HepG2 (cell line): Measurements from ENCODE around the gene URGCP. TPM values are rescaled to one million over a fixed set of nuclear protein-coding genes. Genes with fewer than 3 reads are reported as not detected.
A peak's percentile ranks its signal among the peaks of the same experiment; 100 is the strongest.

Experiments used
- ATAD3A ChIP-seq: sonication (generic); formaldehyde crosslinking; IDR thresholded peaks from 2 replicates; pipeline ENCODE4 v1.4.0; 2020; ENCODE audit warnings: missing genetic modification reagents
- ATF5 ChIP-seq: sonication (generic); formaldehyde crosslinking; IDR thresholded peaks from 2 replicates; pipeline ENCODE4 v1.4.0; 2020; ENCODE audit warnings: mild to moderate bottlenecking, low read depth, missing genetic modification reagents
- CREB3 ChIP-seq: sonication (generic); formaldehyde crosslinking; IDR thresholded peaks from 2 replicates; pipeline ENCODE4 v1.5.0; 2020; ENCODE audit warnings: missing genetic modification reagents
- DR1 ChIP-seq: sonication (generic); formaldehyde crosslinking; IDR thresholded peaks from 2 replicates; pipeline ENCODE4 v1.8.0; 2021; ENCODE audit warnings: mild to moderate bottlenecking, missing genetic modification reagents, inconsistent platforms
- HCFC1 ChIP-seq: fragments of 150-350 bp; IDR thresholded peaks from 2 replicates; pipeline ENCODE4 v1.6.1; 2014; ENCODE audit warnings: low read depth, low read length
- HOXD1 ChIP-seq: sonication (generic); formaldehyde crosslinking; IDR thresholded peaks from 2 replicates; pipeline ENCODE4 v1.5.0; 2020; ENCODE audit warnings: missing genetic modification reagents
- IKZF4 ChIP-seq: sonication (generic); formaldehyde crosslinking; IDR thresholded peaks from 2 replicates; pipeline ENCODE4 v1.5.1; 2020; ENCODE audit warnings: borderline replicate concordance, mild to moderate bottlenecking, low read depth, missing genetic modification reagents; ENCODE audit errors: not compliant biosample characterization
- JUNB ChIP-seq: sonication (generic); formaldehyde crosslinking; IDR thresholded peaks from 2 replicates; pipeline ENCODE4 v1.8.0; 2022; ENCODE audit warnings: missing genetic modification reagents, mild to moderate bottlenecking, borderline replicate concordance
- MIER3 ChIP-seq: IDR thresholded peaks from 2 replicates; pipeline ENCODE4 v1.6.1; 2016; ENCODE audit warnings: missing compliant biosample characterization, borderline replicate concordance
- NFE2 ChIP-seq: sonication (generic); formaldehyde crosslinking; IDR thresholded peaks from 2 replicates; pipeline ENCODE4 v1.4.0; 2020; ENCODE audit warnings: missing genetic modification reagents
- ONECUT2 ChIP-seq: sonication (generic); formaldehyde crosslinking; IDR thresholded peaks from 2 replicates; pipeline ENCODE4 v1.4.0; 2020; ENCODE audit warnings: missing genetic modification reagents
- PITX1 ChIP-seq: sonication (generic); formaldehyde crosslinking; IDR thresholded peaks from 2 replicates; pipeline ENCODE4 v1.5.1; 2020; ENCODE audit warnings: mild to moderate bottlenecking, missing genetic modification reagents
- RERE ChIP-seq: IDR thresholded peaks from 2 replicates; pipeline ENCODE4 v1.6.1; 2016; ENCODE audit warnings: low read depth, missing genetic modification reagents, missing compliant biosample characterization
- SP140L ChIP-seq: sonication (generic); formaldehyde crosslinking; IDR thresholded peaks from 2 replicates; pipeline ENCODE4 v1.4.0; 2020; ENCODE audit warnings: missing genetic modification reagents, borderline replicate concordance
- TBX3 ChIP-seq: fragments of 450-650 bp; IDR thresholded peaks from 2 replicates; pipeline ENCODE4 v1.6.1; 2017; ENCODE audit warnings: antibody characterized with exemption, mild to moderate bottlenecking, inconsistent platforms, borderline replicate concordance
- XRCC5 ChIP-seq: fragments of 200-400 bp; formaldehyde crosslinking; optimal IDR thresholded peaks from 2 replicates; pipeline ENCODE3; 2017; ENCODE audit warnings: mild to moderate bottlenecking, low read length
- ZNF430 ChIP-seq: sonication (generic); formaldehyde crosslinking; IDR thresholded peaks from 2 replicates; pipeline ENCODE4 v1.9.0; 2021; ENCODE audit warnings: mild to moderate bottlenecking, missing genetic modification reagents
- ZNF674 ChIP-seq: sonication (generic); formaldehyde crosslinking; IDR thresholded peaks from 2 replicates; pipeline ENCODE4 v1.5.0; 2020; ENCODE audit warnings: low read depth, mild to moderate bottlenecking, missing genetic modification reagents
- ZNF740 ChIP-seq: sonication (generic); formaldehyde crosslinking; IDR thresholded peaks from 2 replicates; pipeline ENCODE4 v1.4.0; 2020; ENCODE audit warnings: missing genetic modification reagents
- ZNF878 ChIP-seq: sonication (generic); formaldehyde crosslinking; IDR thresholded peaks from 2 replicates; pipeline ENCODE4 v1.8.1; 2023; ENCODE audit warnings: mild to moderate bottlenecking, missing genetic modification reagents, moderate library complexity
- polyA plus RNA-seq, 8 experiments: library from polyadenylated mRNA; depleted of rRNA in 3 of 8; stranded (reverse) in 7 of 8; unstranded in 1 of 8; fragments of >200 nt; fragmentation: Illumina TruSeq in 4 of 8; extraction: Trizol in 4 of 8; gene quantifications; 2 replicates each; pipeline versions ENCODE4 v1.2.1 to v1.2.3, GENCODE V29; 2011 to 2016; ENCODE audit warnings: low read depth in 4 of 8, missing spikeins in 1 of 8, mixed read lengths in 1 of 8; ENCODE audit not compliant: insufficient read depth in 1 of 8
- total RNA-seq, 5 experiments: library from RNA; depleted of rRNA; stranded (reverse); fragments of >200 nt; fragmentation: Illumina TruSeq; extraction: Trizol; gene quantifications; 2 replicates each; pipeline ENCODE4 v1.2.3, GENCODE V29; 2016; ENCODE audit warnings: low read depth in 1 of 5

Gene URGCP
- total and polyA plus RNA-seq, 2 of the 13 experiments (the other 11 are each of a cell fraction or from before 2014, with no cell fraction given), result 22.3 to 25.8 TPM

GRCh38 chr7:43925984-43926797, 19.8 kb upstream of the URGCP start, which contains the start of gene UBE2D4 (continued):
- peak; percentile 98 for TF ChIP-seq ZNF674 (CRISPR knock-in tag)
- peak; percentile 58; the same call in 1 of the 2 replicates for TF ChIP-seq HOXD1
- peak; percentile 58 for TF ChIP-seq XRCC5
- no peak for TF ChIP-seq RERE (CRISPR knock-in tag)
- TF ChIP-seq ATF5, result 0 out of 2 replicates have a peak, but pooled peaks have one; percentile 24
- no peak for TF ChIP-seq NFE2 (CRISPR knock-in tag)
- TF ChIP-seq SP140L (CRISPR knock-in tag), result no peak
- TF ChIP-seq ZNF430 (CRISPR knock-in tag), result peak; percentile 93
- TF ChIP-seq HCFC1, result no peak
- TF ChIP-seq CREB3 (CRISPR knock-in tag), result peak; percentile 93; the same call in 1 of the 2 replicates
- peak; percentile 55; the same call in 1 of the 2 replicates for TF ChIP-seq ZNF740 (CRISPR knock-in tag)
- TF ChIP-seq ATAD3A, result no peak
- TF ChIP-seq DR1 (CRISPR knock-in tag), result peak; percentile 68; the same call in 1 of the 2 replicates
- TF ChIP-seq PITX1 (CRISPR knock-in tag), result peak; percentile 65; the same call in 1 of the 2 replicates
- TF ChIP-seq JUNB, result no peak
- peak; percentile 89 for TF ChIP-seq IKZF4 (CRISPR knock-in tag)
- no peak for TF ChIP-seq ONECUT2 (CRISPR knock-in tag)
- TF ChIP-seq TBX3, result no peak
- TF ChIP-seq ZNF878 (CRISPR knock-in tag), result peak; percentile 24; the same call in 1 of the 2 replicates
- TF ChIP-seq MIER3 (CRISPR knock-in tag), result peak; percentile 54
